ENCODE data around the gene MACO1.

Gene MACO1

DNA sequence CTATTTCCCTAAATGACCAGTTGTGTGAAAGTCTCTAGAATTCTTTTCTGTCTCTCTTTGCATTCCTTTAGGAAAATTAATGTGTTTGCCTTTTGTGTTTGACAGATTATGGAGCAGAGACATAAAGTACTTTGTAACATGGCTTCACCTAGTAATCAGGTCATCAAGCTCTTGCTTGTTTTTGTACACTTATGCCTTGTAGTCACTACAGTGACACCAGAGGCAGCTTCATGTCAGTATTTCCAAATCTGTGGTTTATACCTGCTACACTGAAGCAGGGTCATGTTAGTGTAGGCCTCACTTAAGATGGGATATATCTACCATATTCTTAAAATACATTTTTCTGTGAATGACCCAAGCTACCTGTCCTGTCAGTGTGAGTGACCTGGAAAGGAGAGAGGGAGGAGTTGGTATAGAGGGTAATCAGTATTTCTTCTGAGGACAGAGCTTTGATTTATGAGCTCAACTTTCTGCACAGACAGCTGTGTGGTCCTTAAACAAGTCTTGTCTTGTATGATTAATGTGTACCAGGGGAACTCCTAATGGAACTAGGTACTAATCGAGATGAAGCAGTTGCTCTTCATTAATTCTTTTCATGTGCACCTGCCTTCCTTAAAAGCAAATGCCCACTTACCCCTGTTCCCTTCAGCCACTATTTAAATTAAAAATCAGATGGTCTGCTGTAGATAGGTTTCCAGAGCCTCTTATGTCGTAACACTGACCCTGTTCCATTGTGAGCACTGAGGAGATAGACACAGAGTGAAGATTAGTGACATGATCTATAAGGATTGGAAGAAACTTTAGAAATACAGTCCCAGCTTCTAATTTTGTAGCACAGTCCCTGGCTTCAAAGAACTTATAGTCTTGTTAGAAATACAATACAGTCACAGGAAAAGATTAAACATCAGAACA lies 45.7 kb downstream of the MACO1 start:
- Histone ChIP-seq H3K27ac (no peak overlapping the region), H3K4me3 (no peak overlapping the region)
- DNase-seq (ENCODE audit: low spot score) = no peak
- TF ChIP-seq, protein P1, sequence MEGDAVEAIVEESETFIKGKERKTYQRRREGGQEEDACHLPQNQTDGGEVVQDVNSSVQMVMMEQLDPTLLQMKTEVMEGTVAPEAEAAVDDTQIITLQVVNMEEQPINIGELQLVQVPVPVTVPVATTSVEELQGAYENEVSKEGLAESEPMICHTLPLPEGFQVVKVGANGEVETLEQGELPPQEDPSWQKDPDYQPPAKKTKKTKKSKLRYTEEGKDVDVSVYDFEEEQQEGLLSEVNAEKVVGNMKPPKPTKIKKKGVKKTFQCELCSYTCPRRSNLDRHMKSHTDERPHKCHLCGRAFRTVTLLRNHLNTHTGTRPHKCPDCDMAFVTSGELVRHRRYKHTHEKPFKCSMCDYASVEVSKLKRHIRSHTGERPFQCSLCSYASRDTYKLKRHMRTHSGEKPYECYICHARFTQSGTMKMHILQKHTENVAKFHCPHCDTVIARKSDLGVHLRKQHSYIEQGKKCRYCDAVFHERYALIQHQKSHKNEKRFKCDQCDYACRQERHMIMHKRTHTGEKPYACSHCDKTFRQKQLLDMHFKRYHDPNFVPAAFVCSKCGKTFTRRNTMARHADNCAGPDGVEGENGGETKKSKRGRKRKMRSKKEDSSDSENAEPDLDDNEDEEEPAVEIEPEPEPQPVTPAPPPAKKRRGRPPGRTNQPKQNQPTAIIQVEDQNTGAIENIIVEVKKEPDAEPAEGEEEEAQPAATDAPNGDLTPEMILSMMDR (IDR thresholded peaks at IDR 0.05) = no peak

DNA sequence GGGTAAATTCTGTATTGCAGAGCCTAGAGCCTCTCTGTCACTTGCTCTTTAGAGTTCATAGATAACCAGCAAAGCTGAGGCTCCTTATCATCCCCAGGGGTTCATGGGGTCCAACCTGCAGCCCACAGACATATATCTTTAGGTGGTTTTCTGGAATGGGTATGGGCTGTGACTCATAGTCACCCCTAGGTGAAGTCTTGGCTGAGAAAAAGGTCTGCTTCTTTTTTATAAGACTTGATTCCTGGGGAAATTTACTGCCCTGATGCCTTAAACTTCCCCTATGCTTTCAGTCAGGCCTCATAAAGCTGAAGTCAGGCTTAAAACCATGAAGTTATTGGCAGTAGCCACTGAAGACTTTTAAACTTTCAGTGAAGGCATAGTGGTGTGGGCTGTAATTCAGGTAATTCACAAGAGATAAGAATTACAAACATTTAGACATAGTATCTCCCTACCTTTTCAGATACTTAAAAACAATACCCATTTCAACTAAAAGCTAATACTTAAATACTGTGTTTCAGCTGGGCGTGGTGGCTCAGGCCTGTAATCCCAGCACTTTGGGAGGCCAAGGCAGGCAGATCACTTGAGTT lies 46.8 kb downstream of the MACO1 start:
- H3K4me3 ChIP-seq = no peak overlapping the region
- H3K27ac ChIP-seq = no peak overlapping the region
- TF ChIP-seq, protein P1 (IDR thresholded peaks at IDR 0.05) = no peak
- DNase-seq (ENCODE audit: low spot score) = no peak

DNA sequence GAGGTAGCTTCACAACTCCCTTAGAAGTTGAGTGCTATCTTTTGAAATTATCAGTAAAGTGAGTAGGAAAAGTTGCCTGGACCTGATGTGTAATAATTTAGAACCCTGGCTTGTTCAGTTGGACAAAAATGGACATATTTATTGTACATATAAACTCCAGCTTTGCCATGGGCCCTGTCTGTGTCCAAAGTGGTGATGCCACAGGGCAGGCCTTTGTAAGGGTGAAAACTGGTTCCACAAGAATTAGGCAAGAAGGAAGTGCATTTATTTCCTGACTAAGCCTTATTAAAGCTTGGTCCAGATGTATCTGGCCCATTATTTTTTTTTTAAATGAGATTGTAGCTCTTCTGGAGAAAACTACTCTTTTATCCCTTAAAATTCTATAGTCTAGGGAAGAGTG lies 47.9 kb downstream of the MACO1 start:
- TF ChIP-seq, protein P1 (IDR thresholded peaks at IDR 0.05) = no peak
- H3K27ac ChIP-seq = no peak overlapping the region
- DNase-seq (ENCODE audit: low spot score) = no peak
- H3K4me3 ChIP-seq = no peak overlapping the region

DNA sequence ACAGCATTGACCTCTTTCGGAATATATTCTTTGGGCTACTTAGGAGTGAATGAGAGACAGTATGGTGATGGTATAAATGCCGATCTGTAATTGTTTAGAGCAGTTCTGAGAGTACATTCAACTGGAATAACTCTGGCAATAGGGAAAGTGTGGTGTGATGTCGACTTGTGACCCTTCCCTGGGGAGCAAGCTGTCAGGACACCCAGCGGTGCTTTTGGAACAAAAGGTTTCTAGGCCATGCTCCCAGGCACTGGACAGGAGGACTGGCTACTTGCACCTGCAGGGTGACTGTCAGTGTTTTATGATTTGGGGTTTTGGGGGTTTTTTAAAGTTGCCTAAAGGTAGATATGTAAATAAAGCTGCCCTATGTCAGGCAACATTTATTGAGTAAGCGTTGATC lies 50.9 kb downstream of the MACO1 start:
- DNase-seq (ENCODE audit: low spot score) = no peak
- H3K4me3 ChIP-seq = no peak overlapping the region
- TF ChIP-seq, protein P1 (IDR thresholded peaks at IDR 0.05) = no peak
- no peak overlapping the region for H3K27ac ChIP-seq

DNA sequence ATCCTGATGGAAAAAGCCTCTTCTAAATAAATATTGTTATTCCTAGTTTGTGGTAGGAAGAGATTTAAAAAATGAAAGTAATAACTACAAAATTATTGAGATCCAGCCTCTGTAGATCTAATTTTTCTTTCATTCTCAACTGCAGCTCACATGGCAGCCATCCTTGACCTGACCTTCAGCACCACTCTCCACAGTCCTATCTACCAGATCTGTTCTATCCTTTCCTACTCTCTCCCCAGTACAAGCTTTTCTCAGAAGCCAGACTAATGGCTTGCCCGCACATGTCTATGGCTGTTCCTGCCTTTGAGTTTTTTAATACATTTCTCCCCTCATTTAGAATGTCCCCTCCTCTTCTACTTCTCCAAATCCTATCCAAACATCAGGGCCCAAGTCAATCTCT lies 51.5 kb downstream of the MACO1 start:
- no peak overlapping the region for H3K4me3 ChIP-seq
- H3K27ac ChIP-seq = no peak overlapping the region
- DNase-seq (ENCODE audit: low spot score) = no peak
- TF ChIP-seq, protein P1 (IDR thresholded peaks at IDR 0.05) = no peak

DNA sequence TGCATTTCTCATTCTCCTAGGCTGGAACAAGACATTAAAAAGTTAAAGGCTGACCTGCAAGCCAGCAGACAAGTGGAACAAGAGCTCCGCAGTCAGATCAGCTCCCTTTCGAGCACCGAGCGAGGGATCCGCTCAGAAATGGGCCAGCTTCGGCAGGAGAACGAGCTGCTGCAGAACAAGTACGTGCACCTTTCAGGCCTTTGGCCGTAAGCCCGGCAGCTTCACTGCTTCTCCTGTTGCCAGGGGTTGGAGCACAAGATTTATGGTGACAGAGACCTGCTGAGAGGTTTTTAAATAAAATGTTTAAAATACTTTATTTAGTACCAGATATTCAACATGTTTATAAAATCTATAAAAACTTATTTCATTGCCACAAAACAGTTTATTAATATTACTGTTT lies 53.4 kb downstream of the MACO1 start:
- DNase-seq (ENCODE audit: low spot score) = no peak
- H3K4me3 ChIP-seq = no peak overlapping the region
- TF ChIP-seq, protein P1 (IDR thresholded peaks at IDR 0.05) = no peak
- no peak overlapping the region for H3K27ac ChIP-seq

DNA sequence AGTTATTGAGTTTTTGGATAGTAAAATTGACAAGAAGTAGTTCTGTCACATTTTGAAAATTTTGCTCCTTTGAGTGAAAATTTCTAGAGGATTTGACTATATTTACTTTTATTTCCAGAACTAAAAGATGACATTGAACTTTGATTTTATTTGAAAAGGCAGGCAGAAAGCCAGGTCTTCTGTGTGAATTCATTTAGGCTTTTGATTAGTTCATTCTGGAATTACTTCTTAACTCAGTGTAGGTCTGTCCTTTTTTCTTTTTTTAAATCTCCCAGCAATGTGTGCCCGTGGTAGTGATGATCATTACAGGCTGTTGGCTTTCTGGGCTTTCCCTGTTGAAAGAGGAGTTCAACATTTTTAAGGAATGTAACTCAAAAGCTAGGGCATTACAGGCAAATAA lies 53.8 kb downstream of the MACO1 start:
- TF ChIP-seq, protein P1 (IDR thresholded peaks at IDR 0.05) = no peak
- no peak overlapping the region for H3K4me3 ChIP-seq
- H3K27ac ChIP-seq = no peak overlapping the region
- no peak for DNase-seq (ENCODE audit: low spot score)
